Measurements from ENCODE around the gene FAM234A.
"Not testable (repeated sequence)": the region's sequence is repeated elsewhere in the genome, so short reads cannot be mapped to it uniquely, and the experiment has no call there.

The FAM234A gene

DNA sequence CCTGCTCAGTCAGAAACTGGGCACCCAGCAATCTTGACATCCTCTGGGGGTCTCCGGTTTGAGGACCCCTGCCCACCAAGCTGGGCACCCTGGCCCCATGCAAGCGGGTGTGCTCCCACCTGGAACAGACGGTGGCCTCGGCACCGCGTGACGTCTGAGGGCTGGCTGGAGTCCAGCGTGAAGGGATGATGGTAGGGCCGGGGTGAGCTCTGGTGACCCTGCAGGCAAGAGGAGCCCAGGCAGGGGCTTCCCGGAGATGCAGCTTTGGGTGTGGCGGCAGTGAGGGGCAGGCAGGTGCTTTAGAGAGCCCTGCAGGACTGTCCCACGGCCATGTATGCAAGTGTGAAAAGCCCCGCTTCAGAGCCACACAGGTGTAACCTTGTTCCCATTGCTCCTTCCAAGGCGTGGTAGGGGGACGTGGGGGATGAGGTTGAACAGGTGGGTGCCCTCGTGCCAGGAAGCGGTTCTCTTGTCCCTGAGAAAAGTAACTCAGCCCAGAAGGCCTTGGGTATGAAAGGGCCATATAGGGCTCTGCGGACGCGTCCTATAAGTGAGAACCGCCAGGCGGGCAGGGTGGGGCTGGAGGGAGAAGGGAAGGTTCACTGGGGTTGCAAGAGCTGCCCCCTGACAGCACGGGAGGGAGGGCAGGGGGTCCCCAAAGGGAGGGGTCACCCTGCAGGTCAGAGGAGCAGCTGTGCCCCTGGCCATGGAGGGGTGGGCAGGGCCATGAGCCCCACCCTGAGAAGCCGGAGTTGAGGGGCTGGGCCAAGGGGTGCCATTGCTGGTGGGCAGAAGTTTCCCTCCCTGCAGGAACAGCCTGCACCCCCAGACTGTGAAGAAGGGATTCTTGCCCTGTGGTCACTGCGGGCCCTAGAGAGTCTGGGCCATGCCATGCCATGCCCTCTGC lies 31.9 kb downstream of the FAM234A start:
- no peak for DNase-seq

DNA sequence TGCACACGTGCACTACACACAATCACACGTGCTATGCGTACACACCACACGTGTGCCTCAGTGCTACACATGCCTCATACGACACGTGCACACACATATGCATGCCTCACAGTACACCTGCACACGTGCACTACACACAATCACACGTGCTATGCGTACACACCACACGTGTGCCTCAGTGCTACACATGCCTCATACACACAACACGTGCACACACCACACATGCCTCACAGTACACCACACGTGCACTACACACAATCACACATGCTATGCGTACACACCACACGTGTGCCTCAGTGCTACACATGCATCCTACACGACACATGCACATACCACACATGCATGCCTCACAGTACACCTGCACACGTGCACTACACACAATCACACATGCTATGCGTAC lies 32.9 kb downstream of the FAM234A start:
- not testable (repeated sequence) for DNase-seq

DNA sequence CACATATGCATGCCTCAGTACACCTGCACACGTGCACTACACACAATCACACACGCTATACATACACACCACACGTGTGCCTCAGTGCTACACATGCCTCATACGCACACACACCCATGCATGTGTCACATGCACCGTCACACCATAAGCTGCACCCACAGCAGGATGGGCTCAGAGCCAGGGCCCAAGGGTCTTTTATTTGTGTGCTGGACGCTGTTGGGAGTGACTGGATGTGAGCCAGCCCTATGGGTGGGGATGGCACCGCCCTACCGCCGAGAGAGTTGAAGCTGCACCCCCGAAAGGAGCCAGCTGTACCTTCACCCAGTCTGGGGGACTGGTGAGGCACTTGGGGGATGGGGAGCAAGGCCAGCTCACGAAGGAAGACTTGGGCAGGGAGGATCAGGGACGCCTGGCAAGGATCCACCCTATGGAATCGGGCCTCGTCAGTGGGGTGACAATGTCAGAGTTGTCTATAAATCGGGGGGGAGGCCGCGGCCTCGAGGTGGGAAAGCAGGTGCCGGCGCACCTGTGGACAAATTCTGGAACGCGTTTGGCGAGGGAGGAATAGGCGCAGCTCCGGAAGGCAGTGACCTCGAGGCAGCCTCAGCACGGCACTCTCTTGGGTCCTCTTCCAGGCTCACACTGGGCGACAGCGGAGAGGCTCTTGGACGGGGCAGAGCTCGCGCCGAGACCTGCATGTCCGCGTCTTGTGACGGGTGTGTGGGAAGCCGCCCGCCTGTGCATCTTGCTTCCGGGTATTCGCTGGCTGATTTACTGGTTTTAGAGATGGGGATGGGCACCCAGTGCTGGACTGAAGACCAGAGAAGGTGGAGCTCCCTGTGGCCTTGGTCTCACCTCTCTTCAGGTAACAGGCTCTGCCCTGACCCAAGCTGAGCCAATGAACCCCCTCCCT lies 33.8 kb downstream of the FAM234A start:
- no peak for DNase-seq

DNA sequence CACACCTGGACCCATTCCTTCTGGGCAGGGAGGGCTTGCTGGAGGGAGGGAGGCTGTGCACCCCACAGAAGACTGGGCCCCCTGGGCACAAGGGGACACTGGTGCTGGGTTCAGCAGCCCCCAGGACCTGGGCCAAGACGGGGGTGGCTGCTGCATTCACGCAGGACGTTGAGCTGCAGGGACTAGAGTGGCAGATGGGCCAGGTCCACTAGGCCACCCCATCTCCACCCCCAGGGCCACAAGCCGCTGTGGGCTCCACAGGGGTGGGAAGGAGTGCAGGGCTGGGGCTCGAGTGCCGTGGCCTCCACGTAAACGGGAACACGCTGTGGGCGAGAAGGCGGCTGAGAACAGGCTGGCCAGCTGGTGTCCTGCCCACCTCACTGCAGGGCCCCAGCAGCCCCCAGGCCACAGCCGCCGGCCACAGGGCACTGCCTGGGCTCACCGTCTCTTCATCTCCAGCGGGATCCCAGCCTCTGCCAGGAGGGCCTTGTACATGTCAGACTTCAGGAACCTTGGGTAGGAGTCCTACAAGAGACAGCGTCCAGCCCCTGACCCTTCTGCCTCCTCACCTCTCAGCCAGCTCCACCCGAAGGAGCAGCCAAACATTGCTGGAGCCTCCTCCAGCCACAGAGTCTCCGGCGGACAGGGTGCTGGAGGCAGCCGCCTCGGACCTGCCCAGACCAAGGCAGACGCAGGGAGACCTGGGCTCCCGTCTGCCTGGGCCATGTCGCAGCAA lies 34.6 kb downstream of the FAM234A start:
- DNase-seq, result no peak

DNA sequence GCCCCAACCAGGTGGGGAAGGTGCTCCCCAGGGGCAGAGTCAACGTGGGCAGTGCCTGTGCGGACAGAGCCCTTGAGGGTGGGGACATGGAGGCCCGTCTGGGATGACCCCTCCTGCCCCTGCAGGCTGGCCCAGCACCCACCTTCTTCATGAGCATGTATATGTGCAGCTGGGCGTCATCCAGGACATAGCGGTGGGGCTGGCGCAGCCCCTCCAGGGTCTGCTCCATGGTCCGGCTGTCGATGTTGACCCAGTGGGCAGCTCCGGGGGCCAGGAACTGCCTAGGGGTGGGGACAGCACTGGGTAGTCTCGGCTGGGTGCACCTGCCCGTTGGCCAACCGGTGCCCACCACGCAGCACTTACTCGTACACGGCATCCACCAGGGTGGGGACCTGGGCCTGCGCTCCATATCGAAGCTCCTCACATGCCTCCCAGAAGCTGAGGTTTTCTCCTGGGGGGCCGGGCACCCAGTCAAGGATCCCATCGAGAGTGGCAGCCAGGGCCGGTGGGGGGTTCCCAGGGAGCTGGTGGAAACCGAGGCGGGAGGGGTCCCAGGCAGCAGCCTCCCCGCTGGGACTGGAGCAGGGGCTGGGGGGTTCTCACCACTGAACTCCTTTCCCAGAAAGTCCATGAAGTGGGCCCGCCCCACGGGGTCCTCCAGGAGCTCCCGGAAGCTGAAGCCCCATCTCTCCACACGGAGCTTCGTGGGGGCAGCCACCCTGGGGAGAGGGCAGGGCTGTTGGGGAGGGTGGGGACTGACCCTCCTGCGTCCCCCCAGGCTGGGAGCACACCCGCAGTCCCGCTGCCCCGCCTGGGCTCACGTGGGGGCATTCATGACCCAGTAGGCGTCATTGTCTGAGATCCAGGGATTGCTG lies 36.0 kb downstream of the FAM234A start:
- no peak for DNase-seq

DNA sequence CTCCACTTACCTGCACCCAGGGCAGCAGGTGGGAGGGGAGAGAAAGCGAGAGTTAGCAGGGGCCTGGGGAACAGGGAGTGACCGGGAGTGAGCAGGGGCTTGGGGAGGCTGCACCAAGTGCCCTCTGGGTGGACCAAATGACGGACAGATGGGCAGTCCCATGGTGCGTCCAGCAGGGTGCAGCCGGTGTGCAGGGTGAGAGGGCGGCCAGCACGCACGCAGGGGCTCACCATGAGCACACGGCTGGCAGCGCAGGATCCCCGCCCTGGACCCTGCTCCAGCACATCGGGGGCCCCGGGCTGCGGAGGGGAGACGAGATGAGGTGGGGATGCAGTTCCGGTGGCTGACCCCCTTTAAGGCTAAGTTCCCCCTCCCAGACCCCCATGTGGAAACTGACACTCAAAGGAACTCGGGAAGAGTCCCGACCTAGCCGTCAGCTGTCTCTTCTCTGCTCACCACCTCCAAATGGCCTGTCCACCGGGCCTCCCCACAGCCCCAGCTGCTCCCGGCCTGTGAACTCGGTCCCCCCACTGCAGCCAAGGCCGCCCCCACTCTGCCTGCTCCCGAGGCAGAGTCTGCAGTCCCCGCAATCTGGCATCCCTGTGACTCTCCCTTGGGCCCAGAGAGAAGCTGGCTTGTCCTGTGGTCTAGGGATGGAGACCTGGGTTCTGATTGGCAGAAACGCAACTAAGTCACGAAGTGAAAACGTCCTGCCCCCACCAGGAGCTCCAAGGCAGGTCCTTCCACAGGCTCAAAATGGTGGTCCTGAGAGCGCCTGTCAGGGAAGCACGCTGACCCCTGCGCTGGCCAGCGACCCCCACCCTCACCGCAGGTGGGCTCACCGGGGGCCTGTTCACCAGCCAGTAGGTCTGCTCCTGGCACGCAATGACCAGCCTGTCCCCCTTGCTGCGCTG lies 38.3 kb downstream of the FAM234A start:
- no peak for DNase-seq

DNA sequence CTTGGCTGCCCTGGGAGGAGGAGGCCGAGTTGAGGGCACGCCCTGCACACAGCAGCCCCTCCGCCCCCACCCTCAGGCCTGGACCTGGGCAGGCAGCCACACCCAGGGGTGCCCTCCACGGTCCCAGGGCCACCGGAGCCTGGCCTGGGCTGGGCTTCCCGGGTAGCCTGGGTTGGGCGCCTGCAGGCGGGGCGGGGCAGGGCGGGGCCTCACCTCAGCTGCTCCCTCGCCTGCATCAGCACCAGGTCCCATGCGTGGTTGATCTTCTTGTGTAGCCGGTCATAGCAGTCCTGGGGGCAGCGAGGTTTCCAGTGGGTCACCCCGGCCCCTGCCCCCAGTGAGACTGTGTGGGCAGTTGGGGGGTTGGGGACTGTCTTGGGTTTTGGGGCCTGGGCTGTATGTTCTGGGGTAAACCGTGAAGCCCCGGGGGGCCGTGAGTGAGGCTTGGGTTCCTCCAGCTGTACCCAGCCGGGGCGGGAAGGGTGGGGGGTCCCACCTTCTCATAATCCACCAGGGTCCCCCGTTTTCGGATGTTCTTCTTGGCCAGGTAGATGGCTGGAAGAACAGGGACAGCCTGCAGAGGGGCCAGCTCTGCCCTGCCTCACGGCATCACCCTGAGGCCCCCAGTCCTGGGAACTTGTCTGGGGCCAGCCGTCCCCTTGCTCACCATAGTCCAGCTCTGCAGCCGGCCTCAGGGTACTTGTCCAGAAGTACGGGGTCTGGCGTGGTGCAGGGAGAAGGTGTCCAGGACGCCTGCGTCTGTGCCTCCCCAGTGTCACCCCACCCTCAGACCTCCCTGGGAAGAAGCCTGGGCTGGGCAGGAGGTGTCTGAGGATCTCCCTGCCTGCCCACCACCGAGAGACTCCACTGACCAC lies 39.2 kb downstream of the FAM234A start:
- DNase-seq, result no peak

DNA sequence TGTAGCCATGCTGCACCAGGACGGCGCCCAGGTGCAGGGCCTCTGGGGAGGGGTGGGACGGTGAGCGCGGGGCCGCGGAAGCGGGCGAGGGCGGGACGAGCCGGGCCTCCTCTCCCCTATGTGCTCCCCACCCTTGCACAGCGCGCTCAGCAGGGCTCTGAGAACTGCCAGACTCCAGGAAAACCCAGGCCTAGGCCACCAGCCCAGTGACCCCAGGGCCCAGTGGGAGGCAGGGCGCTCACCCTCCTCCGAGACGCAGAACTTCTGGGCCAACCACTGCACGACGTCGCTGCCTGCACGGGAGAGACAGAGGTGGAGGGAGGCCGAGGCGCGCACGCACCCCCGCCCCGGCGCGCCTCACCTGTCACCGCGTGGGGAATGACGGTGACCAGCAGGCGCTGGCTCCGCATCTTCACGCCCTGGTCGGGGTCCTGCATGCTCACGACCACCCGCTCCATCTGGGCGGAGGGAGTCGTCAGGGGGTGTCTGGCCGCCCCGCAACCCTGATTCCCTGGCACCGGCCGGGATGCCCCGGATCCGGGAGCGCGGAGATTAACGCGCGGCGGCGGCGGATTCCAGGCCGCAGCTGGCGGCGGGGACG lies 40.5 kb downstream of the FAM234A start:
- DNase-seq, result no peak

DNA sequence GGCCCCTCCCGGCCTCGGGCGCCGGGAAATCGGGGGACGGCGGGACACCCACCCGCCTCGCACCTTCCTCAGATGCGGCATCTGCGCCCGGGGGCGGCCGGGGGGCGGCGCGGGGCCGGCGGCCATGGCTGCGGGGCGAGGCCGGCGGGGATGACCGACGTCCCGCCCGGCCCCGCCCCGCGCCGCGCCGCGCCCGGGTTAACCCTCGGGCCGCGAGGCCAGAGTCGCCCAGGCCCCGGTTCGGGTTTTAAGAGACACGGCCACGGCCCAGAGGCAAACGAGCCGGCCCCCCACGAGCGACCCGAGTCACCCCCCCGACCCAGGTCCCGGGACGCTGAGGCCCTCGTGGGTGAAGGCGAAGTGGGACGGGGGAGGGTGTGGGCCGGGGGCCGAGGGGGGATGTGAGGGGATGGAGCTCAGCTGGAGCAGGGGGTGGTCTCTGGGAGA lies 41.2 kb downstream of the FAM234A start, which contains the start of gene RGS11:
RGS11 (minus strand) TSS at position 159 of the 447 bp plus-strand sequence; CDS start at position 126, 33 bp downstream.
- DNase-seq, result no peak

DNA sequence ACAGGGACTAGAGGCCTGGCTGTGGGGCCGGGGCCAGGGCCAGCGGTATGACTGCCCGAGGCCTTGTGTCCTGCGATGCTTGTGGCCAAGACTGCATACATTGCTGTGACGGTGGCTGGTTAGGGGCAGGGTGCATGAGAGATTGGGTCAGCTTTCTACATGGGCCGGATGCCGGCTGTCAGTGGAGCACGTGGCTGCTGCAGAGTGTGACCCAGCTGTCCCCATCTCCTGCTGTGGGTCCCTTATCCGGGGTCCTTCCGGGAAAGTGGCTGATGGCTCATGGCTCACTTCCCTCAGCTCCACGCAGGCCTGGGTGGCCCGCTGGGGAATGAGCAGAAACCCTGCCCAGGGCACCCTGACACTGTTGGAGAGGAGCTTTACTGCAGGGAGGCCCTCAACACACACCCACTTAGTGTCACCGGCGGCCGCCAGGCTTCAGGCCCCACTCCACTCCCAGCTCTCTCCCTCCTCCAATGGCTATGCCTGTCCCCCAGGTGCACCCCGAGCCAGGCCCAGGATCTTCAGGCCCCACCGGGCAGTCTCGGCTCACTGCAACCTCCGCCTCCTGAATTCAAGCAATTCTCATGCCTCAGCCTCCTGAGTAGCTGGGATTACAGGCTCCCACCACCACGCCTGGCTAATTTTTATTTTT lies 41.9 kb downstream of the FAM234A start:
- no peak for DNase-seq

DNA sequence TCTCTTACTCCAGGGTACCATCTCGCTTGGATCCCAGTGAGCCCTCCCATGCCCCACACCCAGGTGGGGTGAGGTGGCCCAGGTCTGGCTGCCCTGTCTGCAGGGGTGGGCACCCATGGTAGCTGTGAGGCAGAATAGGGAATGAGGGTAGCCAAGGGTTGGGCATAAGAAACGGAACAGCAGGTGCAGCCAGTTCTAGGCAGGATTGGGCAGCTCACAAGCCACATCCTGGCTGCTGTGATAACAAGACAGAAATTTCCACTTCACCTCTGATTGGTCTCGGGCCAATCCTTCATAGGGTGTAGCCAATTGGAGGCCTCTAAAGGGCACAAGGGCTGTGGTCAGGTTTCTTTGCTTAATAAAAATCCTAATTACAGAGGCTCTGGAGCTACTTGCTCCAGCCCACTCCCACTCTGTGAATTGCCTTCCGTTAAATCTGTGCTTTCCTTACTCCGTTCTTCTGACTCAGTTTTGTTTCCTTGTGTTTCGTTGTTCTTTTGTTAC lies 44.3 kb downstream of the FAM234A start:
- no peak for DNase-seq

DNA sequence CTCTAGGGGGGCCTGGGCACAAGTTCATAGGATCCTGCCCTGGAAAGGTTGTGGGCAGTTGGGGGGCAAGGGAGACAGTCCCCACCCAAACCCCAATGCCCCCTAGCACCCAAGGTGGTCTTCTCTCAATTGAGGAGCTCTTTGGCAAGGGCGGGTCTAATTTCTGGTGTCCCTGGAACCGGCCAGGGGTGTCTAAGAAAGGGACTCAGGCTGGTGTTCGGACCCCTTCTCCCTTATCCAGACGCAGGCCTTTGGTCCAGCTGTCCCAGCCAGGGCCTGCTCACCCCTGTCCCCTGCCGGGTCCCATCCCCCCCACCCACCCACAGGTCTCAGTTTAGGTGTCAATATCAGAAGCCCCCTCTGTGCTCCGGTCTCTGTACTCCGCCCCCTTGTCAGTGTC lies 44.9 kb downstream of the FAM234A start:
- DNase-seq, result no peak

DNA sequence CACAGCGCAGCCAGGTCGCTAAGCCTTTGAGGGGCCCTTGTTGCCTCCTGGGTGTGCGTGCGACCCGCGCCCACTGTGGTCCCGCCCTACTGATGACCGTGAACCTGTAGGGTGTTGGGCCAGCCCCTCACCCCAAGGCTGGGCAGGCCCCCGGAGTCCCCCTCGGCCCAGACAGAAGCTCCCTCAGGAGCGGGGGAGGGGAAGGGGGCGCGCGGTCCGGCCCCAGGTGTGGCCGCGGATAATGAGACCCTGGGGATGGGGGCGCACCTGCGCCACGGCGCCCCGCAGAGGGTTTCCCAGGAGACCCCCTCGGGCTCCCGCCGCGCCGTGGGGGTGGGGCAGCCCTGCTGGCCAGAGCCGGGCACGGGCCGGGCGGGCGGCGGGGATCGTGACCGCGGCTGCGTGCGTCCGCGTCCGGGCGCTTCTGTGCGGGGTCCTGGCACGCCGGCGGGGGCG lies 45.4 kb downstream of the FAM234A start:
- DNase-seq, result no peak

DNA sequence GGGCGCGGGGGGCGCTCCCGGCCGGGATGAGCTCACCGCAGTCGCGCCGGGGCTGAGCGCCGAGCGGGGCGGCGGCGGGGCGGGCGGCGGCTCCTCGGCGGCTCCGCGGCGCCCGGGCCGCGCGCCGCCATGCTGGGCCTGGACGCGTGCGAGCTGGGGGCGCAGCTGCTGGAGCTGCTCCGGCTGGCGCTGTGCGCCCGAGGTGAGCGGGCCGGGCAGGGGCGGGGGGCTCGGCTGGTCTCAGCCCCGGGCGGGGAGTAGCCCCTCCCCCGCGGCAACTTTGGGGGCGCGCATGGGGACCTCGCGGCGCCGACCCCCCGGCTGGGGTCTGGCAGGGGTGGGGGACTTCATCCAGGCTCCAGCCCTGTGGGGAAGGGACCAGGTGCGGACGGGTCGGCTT lies 45.9 kb downstream of the FAM234A start, which contains the start of gene ARHGDIG:
ARHGDIG (plus strand) TSS at position 40 of the 400 bp plus-strand sequence; CDS start at position 130, 90 bp downstream.
- DNase-seq, result no peak

DNA sequence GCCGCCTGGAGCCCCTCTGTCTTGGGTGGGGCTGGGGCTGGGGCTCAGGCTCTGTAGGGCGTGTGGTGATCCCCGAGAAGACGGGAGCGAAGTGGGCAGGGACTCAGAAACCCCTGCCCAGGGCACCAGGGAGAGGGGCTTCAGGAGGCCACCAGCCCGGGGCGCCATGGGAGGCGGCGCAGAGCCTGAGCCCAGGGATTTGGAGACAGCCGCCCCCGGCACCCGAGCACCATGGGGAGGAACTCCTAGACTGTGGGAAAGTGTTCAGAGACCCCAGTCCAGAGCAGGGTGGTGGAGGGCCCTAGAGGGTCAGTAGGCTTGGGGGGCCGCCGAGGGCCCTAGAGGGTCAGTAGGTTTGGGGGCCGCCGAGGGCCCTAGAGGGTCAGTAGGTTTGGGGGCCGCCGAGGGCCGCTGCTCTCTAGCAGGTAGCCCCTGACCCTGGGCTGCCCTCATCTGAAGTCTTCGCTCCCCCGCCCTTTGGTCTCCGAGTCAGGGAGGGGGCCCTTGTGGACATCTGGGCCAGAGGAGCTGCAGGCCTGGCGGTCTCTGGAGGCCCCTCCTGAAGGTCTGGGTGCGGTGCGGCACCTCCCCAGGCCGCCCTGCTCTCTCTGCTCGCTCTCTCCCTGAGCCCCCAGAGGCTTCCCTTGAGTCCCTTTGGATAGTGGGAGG lies 46.5 kb downstream of the FAM234A start:
- no peak for DNase-seq

DNA sequence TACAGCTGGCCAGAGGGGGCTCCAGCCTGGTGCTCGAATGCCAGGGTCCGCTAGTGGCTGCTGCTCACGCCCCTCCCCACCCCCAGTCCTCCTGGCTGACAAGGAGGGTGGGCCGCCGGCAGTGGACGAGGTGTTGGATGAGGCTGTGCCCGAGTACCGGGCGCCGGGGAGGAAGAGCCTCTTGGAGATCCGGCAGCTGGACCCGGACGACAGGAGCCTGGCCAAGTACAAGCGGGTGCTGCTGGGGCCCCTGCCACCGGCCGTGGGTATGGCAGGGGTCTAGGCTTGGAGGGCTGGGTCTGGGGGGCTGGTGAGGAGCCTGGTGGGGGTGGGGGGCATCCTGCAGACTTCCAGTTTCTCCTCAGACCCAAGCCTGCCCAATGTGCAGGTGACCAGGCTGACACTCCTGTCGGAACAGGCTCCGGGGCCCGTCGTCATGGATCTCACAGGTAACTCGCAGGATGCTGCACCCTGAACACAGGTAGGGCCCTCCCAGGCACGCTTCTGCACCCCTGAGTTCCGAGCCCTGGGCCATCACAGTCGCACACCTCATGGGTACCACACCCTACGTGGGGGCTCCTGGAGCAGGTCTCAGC lies 47.1 kb downstream of the FAM234A start:
- DNase-seq, result no peak

DNA sequence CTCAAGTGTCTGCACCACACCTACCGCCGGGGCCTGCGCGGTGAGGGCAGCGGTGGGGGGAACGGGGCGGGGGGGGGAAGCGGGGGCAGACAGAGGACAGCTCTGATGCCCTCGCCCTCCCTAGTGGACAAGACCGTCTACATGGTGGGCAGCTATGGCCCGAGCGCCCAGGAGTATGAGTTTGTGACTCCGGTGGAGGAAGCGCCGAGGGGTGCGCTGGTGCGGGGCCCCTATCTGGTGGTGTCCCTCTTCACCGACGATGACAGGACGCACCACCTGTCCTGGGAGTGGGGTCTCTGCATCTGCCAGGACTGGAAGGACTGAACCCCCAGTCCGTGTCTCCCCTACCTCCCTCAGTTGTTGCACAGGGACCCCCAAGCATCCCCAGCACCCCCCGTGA lies 47.9 kb downstream of the FAM234A start:
- DNase-seq, result no peak
